Islet precursor cell (in vitro differentiated cells): Measurements from ENCODE around the gene LMBR1L.
A peak's percentile ranks its signal among the peaks of the same experiment; 100 is the strongest.
"Not testable (repeated sequence)": the region's sequence is repeated elsewhere in the genome, so short reads cannot be mapped to it uniquely, and the experiment has no call there.

Source experiments
- DNase-seq: peaks from one replicate; pipeline ENCODE4 v3.0.0-alpha.2; 2018

Gene LMBR1L

GRCh38 chr12:49110464-49111155, at the start of gene LMBR1L:
Gene LMBR1L, minus strand, starts transcription at chr12:49110847. Its CDS starts 292 bp downstream, at chr12:49110555.
- peak; percentile 99 for DNase-seq

GRCh38 chr12:49160399-49160798, 49.8 kb upstream of the LMBR1L start:
- DNase-seq, result no peak

- no peak for DNase-seq
These were observed 43.6 kb upstream of the LMBR1L start for GRCh38 chr12:49154221-49154620.

- DNase-seq, result no peak
These were observed 36.7 kb upstream of the LMBR1L start for GRCh38 chr12:49147384-49147783.

GRCh38 chr12:49146406-49146805, 35.8 kb upstream of the LMBR1L start:
- no peak for DNase-seq

- DNase-seq, result no peak
These were observed 33.7 kb upstream of the LMBR1L start for GRCh38 chr12:49144384-49144783.

- DNase-seq, result no peak
These were observed 28.4 kb upstream of the LMBR1L start for GRCh38 chr12:49138999-49139398.

- DNase-seq, result no peak
These were observed 27.9 kb upstream of the LMBR1L start for GRCh38 chr12:49138587-49138986.

GRCh38 chr12:49137476-49137875, 26.8 kb upstream of the LMBR1L start:
- DNase-seq, result no peak

GRCh38 chr12:49136997-49137396, 26.4 kb upstream of the LMBR1L start:
- not testable (repeated sequence) for DNase-seq

- DNase-seq, result no peak
These were observed 22.9 kb upstream of the LMBR1L start for GRCh38 chr12:49133590-49133989.

- no peak for DNase-seq
These were observed 22.4 kb upstream of the LMBR1L start for GRCh38 chr12:49133014-49133413.

GRCh38 chr12:49131894-49132461, 21.3 kb upstream of the LMBR1L start:
- DNase-seq, result no peak

- DNase-seq, result peak; percentile 97
These were observed 20.6 kb upstream of the LMBR1L start, which contains the start of gene TUBA1B for GRCh38 chr12:49131051-49131893. Gene TUBA1B, minus strand, starts transcription at chr12:49131395. Its CDS starts 95 bp downstream, at chr12:49131300.

GRCh38 chr12:49130151-49131050, 19.8 kb upstream of the LMBR1L start:
- DNase-seq, result peak; percentile 97

- DNase-seq, result no peak
These were observed 18.9 kb upstream of the LMBR1L start for GRCh38 chr12:49129332-49130150.

GRCh38 chr12:49127971-49128370, 17.3 kb upstream of the LMBR1L start:
- not testable (repeated sequence) for DNase-seq

GRCh38 chr12:49126852-49127763, 16.5 kb upstream of the LMBR1L start:
- DNase-seq, result no peak

- DNase-seq, result peak; percentile 80
These were observed 10.5 kb upstream of the LMBR1L start for GRCh38 chr12:49121047-49121696.

GRCh38 chr12:49111206-49111605, 559 bp upstream of the LMBR1L start:
- DNase-seq, result no peak
